OCI-LY1 (cell line): ENCODE results near the gene CAPN2.

Experiments used
- H2AFZ ChIP-seq: fragments of 200-600 bp; sonication (generic), shearing (Covaris generic); 2 replicates; pipeline ENCODE4 v1.6.0; 2014; ENCODE audit warnings: antibody characterized with exemption, mild to moderate bottlenecking, low read length
- H3F3A ChIP-seq: fragments of 200-600 bp; sonication (generic), shearing (Covaris generic); 2 replicates; pipeline ENCODE4 v1.6.0; 2014; ENCODE audit warnings: mild to moderate bottlenecking, antibody characterized with exemption, low read length, moderate library complexity; ENCODE audit not compliant: insufficient read depth
- H3K27ac ChIP-seq: fragments of 200-600 bp; sonication (generic); 2 replicates; pipeline ENCODE4 v1.5.1; 2014; ENCODE audit warnings: low read length, mixed run types, mild to moderate bottlenecking, low read depth; ENCODE audit not compliant: poor library complexity, severe bottlenecking
- H3K27me3 ChIP-seq: fragments of 200-600 bp; sonication (generic); 2 replicates; pipeline ENCODE4 v1.6.0; 2014; ENCODE audit warnings: antibody characterized with exemption, mild to moderate bottlenecking, low read length, moderate library complexity; ENCODE audit not compliant: insufficient read depth
- H3K36me3 ChIP-seq: fragments of 200-600 bp; sonication (generic); 2 replicates; pipeline ENCODE4 v1.6.1; 2014; ENCODE audit warnings: mild to moderate bottlenecking, antibody characterized with exemption, low read length, moderate library complexity, mixed read lengths; ENCODE audit not compliant: insufficient read depth
- H3K4me1 ChIP-seq: fragments of 200-600 bp; sonication (generic); 2 replicates; pipeline ENCODE4 v1.5.1; 2014; ENCODE audit warnings: mild to moderate bottlenecking, low read length, moderate library complexity; ENCODE audit not compliant: insufficient read depth, severe bottlenecking
- H3K4me2 ChIP-seq: fragments of 200-600 bp; sonication (generic), shearing (Covaris generic); 2 replicates; pipeline ENCODE4 v1.6.1; 2014; ENCODE audit warnings: low read length
- H3K4me3 ChIP-seq: fragments of 200-600 bp; sonication (generic); 2 replicates; pipeline ENCODE4 v1.5.1; 2014; ENCODE audit warnings: low read length, low read depth, mild to moderate bottlenecking, mixed read lengths; ENCODE audit not compliant: poor library complexity, severe bottlenecking
- H3K79me2 ChIP-seq: fragments of 200-600 bp; shearing (Covaris generic); 2 replicates; pipeline ENCODE4 v1.6.1; 2016; ENCODE audit warnings: mixed run types, low read length, mixed read lengths; ENCODE audit not compliant: insufficient read depth
- H3K9ac ChIP-seq: fragments of 200-600 bp; sonication (generic), shearing (Covaris generic); 2 replicates; pipeline ENCODE4 v1.6.1; 2014; ENCODE audit warnings: mild to moderate bottlenecking, low read length, mixed read lengths
- H3K9me2 ChIP-seq: fragments of 200-600 bp; sonication (generic), shearing (Covaris generic); 2 replicates; pipeline ENCODE4 v1.6.1; 2014; ENCODE audit warnings: low read depth, mild to moderate bottlenecking, low read length, mixed read lengths
- H3K9me3 ChIP-seq: fragments of 200-600 bp; shearing (Covaris generic); 2 replicates; pipeline ENCODE4 v1.6.1; 2014; ENCODE audit warnings: low read length, mixed read lengths
- H4K20me1 ChIP-seq: fragments of 200-600 bp; sonication (generic), shearing (Covaris generic); 2 replicates; pipeline ENCODE4 v1.6.0; 2016; ENCODE audit warnings: mild to moderate bottlenecking, low read length; ENCODE audit not compliant: insufficient read depth
- EZH2 ChIP-seq: fragments of 200-600 bp; sonication (generic), shearing (Covaris generic); IDR thresholded peaks from 2 replicates; pipeline ENCODE4 v1.8.0; 2017; ENCODE audit warnings: borderline replicate concordance, mixed run types, mild to moderate bottlenecking, antibody characterized with exemption, low read length, moderate library complexity, mixed read lengths
- TF ChIP-seq, protein P1 (sequence below): fragments of 200-600 bp; sonication (generic), shearing (Covaris generic); IDR thresholded peaks from 2 replicates; pipeline ENCODE4 v1.5.1; 2017; ENCODE audit warnings: mild to moderate bottlenecking, antibody characterized with exemption, low read length, moderate library complexity, mixed read lengths

Gene CAPN2

DNA sequence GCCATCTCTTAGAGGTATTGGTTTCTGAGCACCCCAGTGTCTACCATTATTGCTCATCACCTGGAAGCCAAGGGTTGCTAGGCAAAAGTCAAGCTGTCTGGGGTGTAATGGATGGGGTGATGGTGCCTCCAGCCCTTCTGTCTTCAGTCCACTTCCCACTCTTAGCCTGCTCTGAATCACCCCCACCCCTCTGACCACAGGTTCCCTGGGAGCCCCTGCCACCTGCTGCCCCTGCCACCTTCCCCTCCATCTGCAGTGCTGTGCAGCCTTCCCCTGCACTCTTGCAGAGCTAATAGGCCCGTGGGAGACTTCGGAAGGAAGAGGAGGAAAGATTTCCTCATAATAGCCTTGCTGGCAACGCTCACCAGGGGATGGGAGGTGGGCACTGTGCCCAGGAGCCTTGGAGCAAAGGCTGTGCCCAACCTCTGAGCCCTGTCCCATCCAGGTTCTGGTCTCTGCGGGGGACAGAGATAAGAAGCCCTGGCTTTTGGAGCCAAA, 35.5 kb downstream of the CAPN2 start:
- no peak for TF ChIP-seq EZH2
- TF ChIP-seq, protein P1, sequence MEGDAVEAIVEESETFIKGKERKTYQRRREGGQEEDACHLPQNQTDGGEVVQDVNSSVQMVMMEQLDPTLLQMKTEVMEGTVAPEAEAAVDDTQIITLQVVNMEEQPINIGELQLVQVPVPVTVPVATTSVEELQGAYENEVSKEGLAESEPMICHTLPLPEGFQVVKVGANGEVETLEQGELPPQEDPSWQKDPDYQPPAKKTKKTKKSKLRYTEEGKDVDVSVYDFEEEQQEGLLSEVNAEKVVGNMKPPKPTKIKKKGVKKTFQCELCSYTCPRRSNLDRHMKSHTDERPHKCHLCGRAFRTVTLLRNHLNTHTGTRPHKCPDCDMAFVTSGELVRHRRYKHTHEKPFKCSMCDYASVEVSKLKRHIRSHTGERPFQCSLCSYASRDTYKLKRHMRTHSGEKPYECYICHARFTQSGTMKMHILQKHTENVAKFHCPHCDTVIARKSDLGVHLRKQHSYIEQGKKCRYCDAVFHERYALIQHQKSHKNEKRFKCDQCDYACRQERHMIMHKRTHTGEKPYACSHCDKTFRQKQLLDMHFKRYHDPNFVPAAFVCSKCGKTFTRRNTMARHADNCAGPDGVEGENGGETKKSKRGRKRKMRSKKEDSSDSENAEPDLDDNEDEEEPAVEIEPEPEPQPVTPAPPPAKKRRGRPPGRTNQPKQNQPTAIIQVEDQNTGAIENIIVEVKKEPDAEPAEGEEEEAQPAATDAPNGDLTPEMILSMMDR = no peak
- Histone ChIP-seq H3K27me3 (no peaks in the 10 kb centered on the region), H3K27ac (no peak overlapping the region), H3K9me2 (no peaks in the 10 kb centered on the region), H3K9ac (no peak overlapping the region), H3K4me3 (no peak overlapping the region), H3K36me3 (no peaks in the 10 kb centered on the region), H3K9me3 (no peaks in the 10 kb centered on the region), H2AFZ (no peak overlapping the region), H3K4me1 (peaks cover 3% of the 10 kb centered on the region), H4K20me1 (no peaks in the 10 kb centered on the region), H3K79me2 (no peaks in the 10 kb centered on the region), H3K4me2 (no peak overlapping the region), H3F3A (no peaks in the 10 kb centered on the region)

DNA sequence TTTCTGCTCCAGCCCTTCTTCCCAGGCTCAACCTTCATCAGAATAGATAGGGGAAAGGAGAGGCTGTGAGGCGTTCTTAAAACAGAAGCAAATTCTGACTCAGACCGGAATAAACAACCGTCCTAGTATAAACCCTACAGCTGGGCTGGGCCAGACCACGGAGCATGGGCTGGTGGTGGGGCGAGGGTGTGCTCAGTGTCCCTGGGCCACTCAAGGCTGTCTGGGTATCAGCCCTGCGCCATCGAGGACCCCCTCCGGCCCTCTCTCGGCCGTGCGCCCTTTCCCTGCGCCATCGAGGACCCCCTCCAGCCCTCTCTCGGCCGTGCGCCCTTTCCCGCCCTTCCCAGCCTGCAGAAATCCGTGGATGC, 36.0 kb downstream of the CAPN2 start:
- H3K27ac ChIP-seq = no peak overlapping the region
- H3K27me3 ChIP-seq = no peaks in the 10 kb centered on the region

DNA sequence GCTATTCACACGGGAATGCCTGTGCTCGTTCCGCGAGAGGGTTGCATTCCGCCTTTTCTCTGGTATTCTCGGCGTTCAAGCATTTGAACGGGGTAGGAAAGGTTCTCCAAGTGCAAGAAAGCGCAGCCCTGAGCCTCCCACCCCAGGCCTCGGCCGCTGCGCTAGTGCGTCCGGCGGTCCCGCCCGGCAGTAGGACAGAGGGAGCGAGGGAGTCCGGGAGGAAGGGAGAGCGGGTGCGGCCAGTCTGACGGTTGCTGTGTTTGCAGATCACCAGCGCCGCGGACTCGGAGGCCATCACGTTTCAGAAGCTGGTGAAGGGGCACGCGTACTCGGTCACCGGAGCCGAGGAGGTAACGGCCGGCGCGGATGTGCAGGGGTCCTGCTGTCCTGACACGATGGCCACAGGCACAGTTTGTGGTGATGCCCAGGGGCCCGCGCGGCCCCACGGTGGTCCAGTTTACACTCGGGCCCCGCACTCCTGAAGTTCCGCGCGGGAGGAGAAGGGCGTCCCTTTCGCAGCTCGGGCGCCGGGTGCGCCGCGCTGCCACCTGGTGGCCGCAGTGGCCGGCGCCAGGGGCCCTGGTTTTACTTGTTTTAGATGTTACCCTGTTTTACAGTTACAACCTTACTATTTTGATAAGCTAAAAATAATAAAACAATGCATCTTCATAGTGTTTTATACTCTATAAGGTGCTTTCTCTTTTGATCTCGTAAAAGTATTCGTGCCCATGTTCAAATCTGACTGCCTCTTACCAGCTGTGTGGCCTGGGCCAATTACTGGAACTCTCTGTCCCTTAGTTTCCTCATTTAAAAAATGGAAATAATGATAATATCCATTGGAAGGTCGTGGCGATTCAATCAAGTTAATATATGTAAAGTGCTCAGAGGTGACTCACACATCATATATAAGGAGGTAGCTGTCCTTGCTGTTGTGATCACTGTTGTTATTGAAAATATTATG, 36.7 kb downstream of the CAPN2 start:
- H3K4me3 ChIP-seq = peak overlapping the region; percentile 60
- H3F3A ChIP-seq = no peaks in the 10 kb centered on the region

More for the DNA sequence above, 36.0 kb downstream of the CAPN2 start:
- Histone ChIP-seq H3K4me2 (peak overlapping the region; percentile 67), H3K79me2 (no peaks in the 10 kb centered on the region), H3K9me2 (no peaks in the 10 kb centered on the region), H3K9me3 (no peaks in the 10 kb centered on the region), H2AFZ (no peak overlapping the region), H3F3A (no peaks in the 10 kb centered on the region), H3K36me3 (no peaks in the 10 kb centered on the region), H3K4me3 (peak overlapping the region; percentile 60), H3K4me1 (peaks cover 3% of the 10 kb centered on the region), H3K9ac (no peak overlapping the region), H4K20me1 (no peaks in the 10 kb centered on the region)
- TF ChIP-seq, protein P1 = no peak
- TF ChIP-seq EZH2 = no peak

More for the DNA sequence above, 36.7 kb downstream of the CAPN2 start:
- no peaks in the 10 kb centered on the region for H3K79me2 ChIP-seq
- H3K9me3 ChIP-seq = no peaks in the 10 kb centered on the region
- no peaks in the 10 kb centered on the region for H4K20me1 ChIP-seq
- H3K4me1 ChIP-seq = peaks cover 3% of the 10 kb centered on the region
- no peaks in the 10 kb centered on the region for H3K36me3 ChIP-seq
- H3K4me2 ChIP-seq = peak overlapping the region; percentile 67
- H2AFZ ChIP-seq = no peak overlapping the region
- H3K9me2 ChIP-seq = no peaks in the 10 kb centered on the region
- no peak for TF ChIP-seq EZH2
- TF ChIP-seq, protein P1 = peak; percentile 90
- H3K9ac ChIP-seq = peak overlapping the region; percentile 47; the same call in 1 of the 2 replicates
- no peak overlapping the region for H3K27ac ChIP-seq
- H3K27me3 ChIP-seq = no peaks in the 10 kb centered on the region
